Esophagus muscularis mucosa (tissue), 4 donors: ENCODE results near the gene TMEM250. TPM values are rescaled to one million over a fixed set of nuclear protein-coding genes. Genes with fewer than 3 reads are reported as not detected.

Experiments
- DNase-seq: peaks from one replicate; pipeline ENCODE4 v3.0.0-alpha.2; 2017; ENCODE audit errors: extremely low spot score
- H3K27ac ChIP-seq, 4 donors: fragments of 200-600 bp; sonication (generic); replicated peaks in 1 of 4; 1 replicate in 3 of 4; 2 replicates in 1 of 4; pipeline ENCODE4 v1.5.1; 2016 to 2019; ENCODE audit warnings: mild to moderate bottlenecking in 1 of 4
- H3K27me3 ChIP-seq, 4 donors: fragments of 200-600 bp; sonication (generic); one replicate each; pipeline versions ENCODE4 v1.5.1 to v1.6.0; 2016 to 2019
- H3K36me3 ChIP-seq, 4 donors: fragments of 200-600 bp; sonication (generic); one replicate each; pipeline ENCODE4 v1.5.1; 2016 to 2019
- H3K4me1 ChIP-seq, 4 donors: fragments of 200-600 bp; sonication (generic); one replicate each; pipeline ENCODE4 v1.5.1; 2016 to 2019
- H3K4me3 ChIP-seq, 4 donors: fragments of 200-600 bp; sonication (generic); 1 replicate in 2 of 4; 2 replicates in 2 of 4; pipeline ENCODE4 v1.5.1; 2016 to 2019; ENCODE audit warnings: mild to moderate bottlenecking in 4 of 4, moderate library complexity in 1 of 4
- H3K9me3 ChIP-seq, 4 donors: fragments of 200-600 bp; sonication (generic); 1 replicate in 3 of 4; 2 replicates in 1 of 4; pipeline ENCODE4 v1.5.1; 2016 to 2019
- CTCF ChIP-seq, 3 experiments: fragments of 200-600 bp in 2 of 3; fragments of 450-650 bp in 1 of 3; sonication (generic) in 2 of 3; IDR thresholded peaks; one replicate each; pipeline ENCODE4 v1.5.1; 2017 to 2019; ENCODE audit warnings: antibody characterized with exemption in 3 of 3, mild to moderate bottlenecking in 2 of 3, moderate library complexity in 1 of 3
- EP300 ChIP-seq: sonication (generic); formaldehyde crosslinking; IDR thresholded peaks from one replicate; pipeline ENCODE4 v1.6.1; 2017; ENCODE audit warnings: antibody characterized with exemption
- POLR2A ChIP-seq: fragments of 450-650 bp; IDR thresholded peaks from one replicate; pipeline ENCODE4 v1.6.1; 2017; ENCODE audit warnings: antibody characterized with exemption, moderate library complexity, mild to moderate bottlenecking, low read depth
- POLR2AphosphoS5 ChIP-seq, 2 donors: sonication (generic); formaldehyde crosslinking; IDR thresholded peaks; one replicate each; pipeline ENCODE4 v1.6.1; 2017; ENCODE audit warnings: antibody characterized with exemption in 2 of 2
- WGBS: methylation state at CpG from one replicate; pipeline ENCODE4 v1.1.5; 2018; 5-methylcytosine and 5-hydroxymethylcytosine counted together
- intact Hi-C: fragments of 100-400 bp; cut with DNase I; formaldehyde crosslinking; loops from one replicate; pipeline ENCODE4 v1.15.1; 2023
- total RNA-seq, 4 donors: library from RNA; depleted of rRNA; stranded (reverse); fragments of >200 nt; gene quantifications; one replicate each; pipeline versions ENCODE4 v1.1.0 to v1.2.1, GENCODE V29; 2016

TMEM250 gene
- total RNA-seq, 4 donors from 2014 or later: 33.6 to 77.6 (median 59.4) TPM

- WGBS: 56% methylated on average over 21 of the region's 24 CpGs
- no peak for DNase-seq
- H3K4me3 ChIP-seq: peak overlapping the region; percentile 10 to 31 (median 15)
- peaks cover 89 to 100% (median 100%) of the 10 kb centered on the region in 4 donors for H3K4me1 ChIP-seq
- TF ChIP-seq EP300 (no peak), CTCF (IDR thresholded peaks at IDR 0.05) (no peak), POLR2A (no peak), POLR2AphosphoS5 (IDR thresholded peaks at IDR 0.05) (no peak)
- intact Hi-C loops: loop anchor here (5.0 kb wide), 2 partner anchors 34 to 36 kb away; no protein-coding TSS in a partner anchor
- no peaks in the 10 kb centered on the region for H3K9me3 ChIP-seq
- peaks cover 0 to 19% (median 7%) of the 10 kb centered on the region in 4 donors for H3K36me3 ChIP-seq
- H3K27me3 ChIP-seq: no peaks in the 10 kb centered on the region
- peak overlapping the region; percentile 85 to 99 (median 94) for H3K27ac ChIP-seq
Measured at GRCh38 chr9:136086213-136086881, 32.3 kb downstream of the TMEM250 start.

- 40% methylated on average over 3 of the region's 16 CpGs for WGBS
- H3K27me3 ChIP-seq: no peaks in the 10 kb centered on the region
- H3K36me3 ChIP-seq: peaks cover 0 to 19% (median 7%) of the 10 kb centered on the region in 4 donors
- peak overlapping the region; percentile 10 to 31 (median 15) for H3K4me3 ChIP-seq
- DNase-seq: no peak
- intact Hi-C loops: loop anchor here (5.0 kb wide), 2 partner anchors 34 to 36 kb away; no protein-coding TSS in a partner anchor
- TF ChIP-seq POLR2AphosphoS5 (IDR thresholded peaks at IDR 0.05) (peak; percentile 45 to 69), EP300 (no peak)
- peak overlapping the region; percentile 85 to 99 (median 94) for H3K27ac ChIP-seq
- peaks cover 89 to 100% (median 100%) of the 10 kb centered on the region in 4 donors for H3K4me1 ChIP-seq
- no peaks in the 10 kb centered on the region for H3K9me3 ChIP-seq
Measured at GRCh38 chr9:136085815-136086212, 32.9 kb downstream of the TMEM250 start.

DNA sequence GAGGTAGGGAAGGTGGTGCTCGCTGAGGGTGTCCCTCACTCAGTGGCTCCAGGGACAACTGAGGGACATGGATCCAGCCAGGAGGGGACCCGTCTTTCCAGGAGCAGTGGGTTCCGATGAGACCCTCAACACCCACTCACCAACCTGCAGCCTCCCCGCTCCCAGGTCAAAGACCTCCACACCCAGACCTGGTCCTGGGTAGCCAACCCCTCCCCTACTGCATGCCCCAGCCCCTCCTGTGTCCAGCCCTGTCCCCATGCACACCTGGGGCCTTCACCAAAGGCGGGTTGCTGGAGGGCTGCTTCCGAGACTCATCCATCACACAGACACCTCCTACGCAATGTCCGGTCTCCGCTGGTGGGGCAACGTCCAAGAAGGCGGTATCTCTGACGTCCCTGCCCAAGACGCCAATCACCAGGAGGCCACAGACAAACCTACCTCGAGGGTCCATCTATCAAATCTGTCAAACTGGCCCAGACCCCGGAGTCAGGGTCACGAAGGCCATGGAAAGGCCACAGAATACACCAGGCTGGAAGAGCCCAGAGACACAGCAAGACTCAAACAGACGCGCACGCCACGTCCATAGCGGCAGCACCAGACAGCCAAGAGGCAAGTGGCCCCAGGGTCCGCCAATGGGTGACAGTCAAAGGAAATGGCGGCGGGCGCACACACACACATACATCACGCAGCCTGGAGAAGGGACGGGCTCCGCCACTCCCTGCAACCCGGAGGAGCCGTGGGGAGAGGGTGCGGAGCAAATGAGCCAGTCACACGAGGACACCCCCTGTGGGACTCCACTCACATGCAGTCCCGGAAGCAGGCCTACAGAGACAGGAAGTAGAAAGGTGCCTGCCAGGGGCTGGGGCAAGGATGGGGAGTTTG lies 34.4 kb downstream of the TMEM250 start:
- intact Hi-C loops: no loop called here
- TF ChIP-seq POLR2AphosphoS5 (IDR thresholded peaks at IDR 0.05): no peak
- no peak for TF ChIP-seq POLR2A
- no peak for TF ChIP-seq CTCF (IDR thresholded peaks at IDR 0.05)
- no peak for TF ChIP-seq EP300
- H3K4me1 ChIP-seq: peaks cover 88 to 100% (median 100%) of the 10 kb centered on the region in 4 donors
- no peak overlapping the region for H3K4me3 ChIP-seq
- no peak for DNase-seq
- WGBS: 81% methylated on average over 25 of the region's 33 CpGs
- H3K36me3 ChIP-seq: peaks cover 0 to 19% (median 7%) of the 10 kb centered on the region in 4 donors
- H3K27me3 ChIP-seq: no peaks in the 10 kb centered on the region
- H3K27ac ChIP-seq: peak overlapping the region in 2 of 4 donors; percentile 16 to 81
- H3K9me3 ChIP-seq: no peaks in the 10 kb centered on the region

- Histone ChIP-seq H3K4me3 (no peak overlapping the region), H3K36me3 (peaks cover 0 to 21% (median 7%) of the 10 kb centered on the region in 4 donors), H3K9me3 (no peaks in the 10 kb centered on the region), H3K27ac (peak overlapping the region in 3 of 4 donors; percentile 16 to 81 (median 70)), H3K27me3 (no peaks in the 10 kb centered on the region), H3K4me1 (peaks cover 88 to 100% (median 100%) of the 10 kb centered on the region in 4 donors)
- TF ChIP-seq POLR2A (no peak), POLR2AphosphoS5 (IDR thresholded peaks at IDR 0.05) (no peak), CTCF (IDR thresholded peaks at IDR 0.05) (no peak), EP300 (no peak)
- WGBS: 90% methylated on average over 21 of the region's 24 CpGs
- intact Hi-C loops: no loop called here
- DNase-seq: no peak
Measured at GRCh38 chr9:136083558-136084062, 35.1 kb downstream of the TMEM250 start.
